GM18498 (cell line): ENCODE measurements around the gene DNAH14.
"Not testable (repeated sequence)": the region's sequence is repeated elsewhere in the genome, so short reads cannot be mapped to it uniquely, and the experiment has no call there.

Source experiments
- ATAC-seq: cut with Tn5 transposase; IDR thresholded peaks from one replicate; pipeline ENCODE4 v1.9.1; 2021; ENCODE audit warnings: mild to moderate bottlenecking, moderate library complexity; ENCODE audit not compliant: unreplicated experiment

Gene DNAH14

DNA sequence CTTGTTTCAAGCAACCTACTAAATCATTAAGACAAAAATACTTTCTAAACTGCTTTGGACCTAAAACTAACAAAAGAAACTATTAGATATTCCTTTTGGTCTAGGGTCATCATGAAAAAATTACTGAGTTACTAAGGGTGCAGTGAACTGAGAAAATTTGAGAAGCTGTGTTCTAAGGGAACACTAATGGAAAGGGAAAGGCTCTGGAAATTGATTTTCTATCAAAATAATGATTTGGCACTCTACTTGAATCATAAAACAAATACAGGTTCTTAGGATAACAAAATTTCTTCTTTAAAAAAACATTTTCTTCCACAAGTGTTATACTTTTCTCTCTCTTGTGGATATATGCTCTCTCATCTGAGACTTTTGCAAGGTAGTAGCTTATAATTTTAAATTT lies 213.5 kb downstream of the DNAH14 start:
- ATAC-seq, result no peak

DNA sequence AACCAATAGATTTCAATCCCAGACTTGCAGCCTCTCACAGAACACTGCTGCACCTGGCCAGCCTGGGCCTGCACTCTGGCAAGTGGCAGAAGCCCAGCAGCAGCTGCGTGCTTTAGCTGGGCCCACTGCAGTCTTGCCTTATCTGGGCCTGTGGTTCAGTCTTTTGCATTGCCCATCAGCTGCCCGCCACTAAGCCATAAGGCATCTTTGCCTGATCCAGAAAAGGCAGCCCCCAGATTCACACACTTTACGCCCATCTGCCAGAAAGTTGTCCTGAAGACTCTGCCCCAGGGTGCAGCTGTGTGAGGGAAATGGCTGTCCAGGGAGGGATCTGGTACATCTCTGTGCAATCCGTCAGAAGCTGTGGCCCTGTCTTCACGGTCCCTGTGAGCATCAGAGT lies 217.0 kb downstream of the DNAH14 start:
- ATAC-seq, result no peak

DNA sequence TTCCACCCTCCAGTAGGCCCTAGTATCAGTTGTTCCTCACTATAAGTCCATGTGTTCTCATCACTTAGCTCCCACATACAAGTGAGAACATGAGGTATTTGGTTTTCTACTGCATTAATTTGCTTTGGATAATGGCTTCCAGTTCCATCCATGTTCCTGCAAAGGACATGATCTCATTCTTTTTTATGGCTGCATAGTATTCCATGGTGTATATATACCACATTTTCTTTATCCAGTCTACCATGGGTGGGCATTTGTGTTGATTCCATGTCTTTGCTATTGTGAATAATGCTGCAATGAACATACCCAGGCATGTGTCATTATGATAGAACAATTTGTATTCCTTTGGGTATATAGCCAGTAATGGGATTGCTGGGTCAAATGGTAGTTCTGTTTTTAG lies 218.3 kb downstream of the DNAH14 start:
- not testable (repeated sequence) for ATAC-seq

DNA sequence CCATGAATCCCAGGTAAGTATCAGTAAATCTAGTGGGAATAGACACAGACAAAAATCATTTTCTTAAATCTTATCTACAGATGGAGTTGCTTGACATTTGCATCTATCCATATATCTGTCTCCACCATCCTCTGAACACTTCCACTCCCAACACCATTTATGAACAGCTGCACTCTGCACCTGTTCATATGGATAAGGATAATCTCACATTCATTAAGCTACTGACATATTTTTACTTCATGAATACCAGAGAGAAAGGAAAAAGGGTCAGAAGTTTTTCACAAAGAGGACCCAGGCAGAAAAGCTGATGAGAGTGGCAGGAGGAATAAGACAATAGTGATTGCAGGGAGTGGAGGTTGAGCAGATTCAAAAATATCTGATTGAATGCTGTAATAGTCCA lies 222.6 kb downstream of the DNAH14 start:
- ATAC-seq, result no peak

DNA sequence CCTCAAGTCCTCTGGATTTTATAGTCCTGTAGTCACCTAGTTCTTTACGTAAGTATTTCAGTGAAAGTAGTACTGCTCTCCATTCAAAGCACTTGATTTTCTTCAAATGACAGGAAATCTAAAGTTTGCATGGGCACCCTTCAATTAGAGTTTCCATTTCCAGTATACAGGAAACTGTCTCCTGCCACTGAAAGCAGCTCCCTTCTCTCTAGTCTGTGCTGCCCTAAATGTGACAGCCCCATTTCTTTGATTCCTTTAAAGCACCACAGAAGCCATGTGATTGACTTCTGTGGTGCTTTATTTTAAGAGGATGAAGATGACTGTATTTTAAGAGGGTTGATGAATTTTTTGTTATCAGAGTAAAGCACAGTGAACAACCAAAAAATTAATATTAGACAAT lies 226.1 kb downstream of the DNAH14 start:
- ATAC-seq, result no peak

DNA sequence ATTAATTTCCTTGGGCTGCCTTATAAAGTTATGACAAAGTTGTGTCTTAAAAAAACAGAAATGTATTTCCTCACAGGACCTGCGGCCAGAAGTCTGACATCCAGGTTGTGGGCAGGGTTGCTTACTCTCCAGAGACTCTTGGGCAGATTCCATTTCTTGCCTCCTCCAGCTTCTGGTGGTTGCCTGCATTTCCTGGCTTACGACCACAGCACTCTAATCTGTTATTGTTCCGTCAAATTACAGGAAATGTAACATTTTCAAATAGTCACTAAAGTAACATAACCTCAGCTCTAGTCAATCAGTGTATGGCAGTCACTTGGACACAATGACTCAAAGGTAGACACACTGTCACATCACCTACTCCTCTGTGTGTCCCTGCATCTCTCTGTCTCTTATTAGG lies 226.8 kb downstream of the DNAH14 start:
- no peak for ATAC-seq

DNA sequence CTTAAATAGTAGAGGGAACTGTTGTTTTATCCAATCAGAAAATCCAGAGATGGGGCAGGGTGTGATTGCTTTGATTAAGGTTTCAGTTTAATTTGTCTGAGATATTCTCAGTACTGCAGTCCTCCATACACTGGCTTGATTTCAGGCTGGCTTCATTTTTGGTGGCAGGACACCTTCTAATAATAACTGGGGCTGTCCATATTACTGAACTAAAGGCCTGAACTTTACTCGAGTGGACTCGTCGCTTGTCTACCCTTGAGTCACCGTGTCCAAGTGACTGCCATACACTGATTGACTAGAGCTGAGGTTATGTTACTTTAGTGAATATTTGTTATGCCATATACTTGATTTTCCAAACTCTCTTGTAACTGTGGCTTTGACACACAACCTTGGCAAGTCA lies 228.8 kb downstream of the DNAH14 start:
- no peak for ATAC-seq

DNA sequence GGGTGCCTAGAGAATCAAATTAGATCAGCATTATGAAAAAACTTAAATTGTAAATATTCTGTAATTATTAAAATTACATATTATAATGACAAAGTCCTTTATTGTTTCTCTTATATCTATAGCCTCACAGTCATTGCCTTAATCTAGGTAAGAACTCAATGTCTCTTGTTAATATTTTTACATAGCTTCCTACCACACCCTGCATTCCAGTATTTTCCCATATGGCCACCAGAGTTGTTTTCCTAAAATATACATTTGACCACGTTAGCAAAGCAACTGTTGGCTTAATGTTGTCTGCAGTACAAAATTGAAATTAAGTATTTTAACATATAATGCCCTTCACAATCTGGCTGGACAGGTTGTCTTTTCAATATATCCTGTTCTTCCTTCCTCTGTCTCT lies 230.3 kb downstream of the DNAH14 start:
- no peak for ATAC-seq

DNA sequence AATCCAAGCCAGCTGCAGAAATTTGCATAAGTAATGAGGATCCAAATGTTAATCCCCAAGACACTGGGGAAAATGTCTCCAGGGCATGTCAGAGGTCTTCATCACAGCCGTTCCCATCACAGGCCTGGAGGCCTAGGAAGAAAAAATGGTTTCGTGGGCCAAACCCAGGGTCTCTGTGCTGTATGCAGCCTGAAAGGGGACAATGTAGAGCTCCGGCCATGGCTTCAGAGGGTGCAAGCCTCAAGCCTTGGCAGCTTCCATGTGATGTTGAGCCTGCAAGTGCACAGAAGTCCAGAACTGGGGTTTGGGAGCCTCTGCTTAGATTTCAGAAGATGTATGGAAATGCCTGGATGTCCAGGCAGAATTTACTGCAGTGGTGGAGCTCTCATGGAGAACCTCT lies 247.9 kb downstream of the DNAH14 start:
- not testable (repeated sequence) for ATAC-seq

DNA sequence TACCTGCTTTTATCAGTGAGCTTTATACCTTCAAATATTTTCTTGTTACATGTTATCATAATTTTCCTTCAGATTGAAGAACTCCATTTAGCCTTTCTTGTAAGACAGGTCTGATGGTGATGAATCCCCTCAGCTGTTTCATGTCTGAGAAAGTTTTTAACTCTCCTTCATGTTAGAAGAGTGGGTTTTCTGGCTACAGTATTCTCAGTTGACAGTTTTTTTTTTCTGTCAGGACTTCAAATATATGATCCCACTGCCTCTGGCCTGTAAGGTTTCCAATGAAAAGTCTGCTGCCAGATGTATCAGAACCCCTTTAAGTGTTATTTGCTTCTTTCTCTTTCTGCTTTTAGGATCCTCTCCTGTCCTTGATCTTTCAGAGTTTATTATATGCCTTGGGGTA lies 250.2 kb downstream of the DNAH14 start:
- no peak for ATAC-seq

DNA sequence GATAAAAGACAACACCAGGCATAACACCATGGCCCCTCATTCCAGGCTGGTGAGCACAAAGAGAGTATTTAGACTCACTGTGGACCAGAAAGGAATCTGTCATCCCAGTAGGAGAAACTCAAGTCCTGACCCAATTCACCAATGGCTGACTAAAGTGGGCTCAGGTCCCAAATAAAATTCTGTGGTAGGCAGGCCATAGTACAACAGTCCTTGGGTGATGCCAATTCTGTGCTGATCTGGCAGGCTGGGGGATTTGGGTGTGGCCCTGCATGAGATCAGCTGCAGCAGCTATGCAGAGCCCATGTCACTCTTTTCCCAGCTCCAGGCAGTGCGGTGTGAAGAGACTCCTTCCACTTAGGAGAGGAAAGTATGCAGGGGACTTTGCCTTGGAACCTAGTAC lies 253.2 kb downstream of the DNAH14 start:
- ATAC-seq, result no peak

DNA sequence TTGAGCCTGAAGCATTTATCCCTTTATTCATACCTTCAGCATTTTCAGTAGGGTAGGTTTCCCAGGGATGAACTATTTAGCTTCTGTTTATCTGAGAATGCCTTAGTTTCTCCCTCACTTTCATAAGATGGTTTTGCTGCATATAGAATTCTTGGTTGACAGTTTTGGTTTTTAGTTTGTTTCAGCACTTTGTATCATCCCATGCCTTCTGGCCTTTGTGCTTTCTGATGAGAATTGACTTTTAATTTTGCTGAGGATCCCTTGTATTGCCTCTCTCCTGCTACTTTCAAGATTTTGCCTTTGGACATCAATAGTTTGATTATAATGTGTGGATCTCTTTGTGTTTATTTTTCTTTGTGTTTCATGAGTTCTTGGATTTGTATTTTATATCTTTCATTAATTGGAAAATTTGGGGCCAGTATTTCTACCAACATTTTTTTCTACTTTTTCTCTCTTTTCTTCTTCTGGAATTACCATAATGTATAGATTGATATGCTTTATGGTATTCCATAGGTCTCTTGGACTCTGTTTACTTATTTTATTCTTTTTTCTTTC lies 261.8 kb downstream of the DNAH14 start:
- no peak for ATAC-seq

DNA sequence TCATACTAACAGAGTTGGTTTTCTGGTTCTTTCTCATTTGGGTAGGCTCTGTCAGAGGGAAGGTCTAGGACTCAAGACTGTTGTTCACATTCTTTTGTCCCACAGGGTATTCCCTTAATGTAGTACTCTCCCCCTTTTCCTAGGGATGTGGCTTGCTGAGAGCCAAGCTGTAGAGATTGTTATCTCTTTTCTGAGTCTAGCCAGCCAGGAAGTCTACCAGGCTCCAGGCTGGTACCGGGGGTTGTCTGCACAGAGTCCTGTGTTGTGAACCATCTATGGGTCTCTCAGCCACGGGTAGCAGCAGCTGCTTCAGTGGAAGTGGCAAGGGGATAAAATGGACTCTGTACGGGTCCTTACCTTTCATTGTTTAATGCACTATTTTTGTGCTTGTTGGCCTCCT lies 272.0 kb downstream of the DNAH14 start:
- ATAC-seq, result no peak

DNA sequence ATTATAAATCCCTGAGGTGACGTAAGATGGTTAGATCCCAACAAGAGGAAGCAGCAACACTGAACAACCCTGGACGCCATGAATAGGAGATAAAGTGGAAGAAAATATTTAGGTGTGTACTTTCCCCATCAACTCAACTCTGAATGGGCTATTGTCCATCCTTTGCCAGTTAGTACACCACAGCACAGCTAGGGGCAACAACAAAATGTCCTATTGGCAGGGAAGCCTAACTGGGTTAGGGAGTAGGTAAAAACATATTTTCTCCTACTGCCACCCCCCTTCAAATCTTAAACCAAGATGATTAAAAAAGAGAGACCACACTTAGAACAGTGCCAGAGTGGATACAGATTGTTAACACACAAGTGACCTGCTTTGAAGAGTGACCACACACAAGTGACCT lies 278.3 kb downstream of the DNAH14 start:
- no peak for ATAC-seq

DNA sequence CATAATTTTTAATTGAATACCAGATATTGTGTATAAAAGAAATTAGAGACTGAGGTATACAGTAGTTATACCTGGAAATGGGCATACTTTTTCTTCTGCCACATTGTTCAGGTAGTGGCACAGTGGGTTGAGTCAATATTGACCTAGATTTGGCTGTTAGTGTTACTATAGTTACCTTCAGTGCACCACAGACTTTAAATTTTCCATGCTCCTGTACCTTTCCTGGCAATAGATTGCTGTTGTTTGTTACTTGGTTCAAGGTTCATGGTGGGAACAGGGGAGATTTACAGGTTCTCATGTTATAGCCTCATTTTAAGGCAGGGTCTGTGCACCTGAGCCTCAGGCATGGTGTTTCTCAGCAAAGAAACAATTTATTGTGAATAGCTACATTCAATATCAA lies 279.7 kb downstream of the DNAH14 start:
- ATAC-seq, result no peak

DNA sequence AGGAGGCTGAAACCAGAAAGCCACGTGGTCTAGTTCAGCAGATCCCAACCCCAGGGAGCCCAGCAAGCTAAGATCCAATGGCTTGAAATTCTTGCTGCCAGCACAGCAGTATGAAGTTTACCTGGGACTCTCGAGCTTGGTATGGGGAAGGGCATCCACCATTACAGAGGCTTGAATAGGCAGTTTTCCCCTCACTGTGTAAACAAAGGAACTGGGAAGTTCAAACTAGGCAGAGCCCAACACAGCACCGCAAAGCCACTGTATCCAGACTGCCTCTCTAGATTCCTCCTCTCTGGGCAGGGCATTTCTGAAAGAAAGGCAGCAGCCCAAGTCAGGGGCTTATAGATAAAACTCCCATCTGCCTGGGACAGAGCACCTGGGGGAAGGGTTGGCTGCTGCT lies 280.7 kb downstream of the DNAH14 start:
- not testable (repeated sequence) for ATAC-seq

DNA sequence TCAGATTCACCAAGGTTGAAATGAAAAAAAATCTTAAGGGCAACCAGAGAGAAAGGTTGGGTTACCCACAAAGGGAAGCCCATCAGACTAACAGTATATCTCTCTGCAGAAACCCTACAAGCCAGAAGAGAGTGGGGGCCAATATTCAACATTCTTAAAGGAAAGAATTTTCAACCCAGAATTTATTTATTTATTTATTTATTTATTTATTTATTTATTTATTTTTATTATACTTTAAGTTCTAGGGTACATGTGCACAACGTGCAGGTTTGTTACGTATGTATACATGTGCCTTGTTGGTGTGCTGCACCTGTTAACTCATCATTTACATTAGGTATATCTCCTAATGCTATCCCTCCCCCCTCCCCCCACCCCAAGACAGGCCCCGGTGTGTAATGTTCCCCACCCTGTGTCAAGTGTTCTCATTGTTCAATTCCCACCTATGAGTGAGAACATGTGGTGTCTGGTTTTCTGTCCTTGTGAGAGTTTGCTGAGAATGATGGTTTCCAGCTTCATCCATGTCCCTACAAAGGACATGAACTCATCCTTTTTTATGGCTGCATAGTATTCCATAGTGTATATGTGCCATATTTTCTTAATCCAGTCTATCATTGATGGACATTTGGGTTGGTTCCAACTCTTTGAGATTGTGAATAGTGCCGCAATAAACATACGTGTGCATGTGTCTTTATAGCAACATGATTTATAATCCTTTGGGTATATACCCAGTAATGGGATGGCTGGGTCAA lies 282.4 kb downstream of the DNAH14 start:
- not testable (repeated sequence) for ATAC-seq

DNA sequence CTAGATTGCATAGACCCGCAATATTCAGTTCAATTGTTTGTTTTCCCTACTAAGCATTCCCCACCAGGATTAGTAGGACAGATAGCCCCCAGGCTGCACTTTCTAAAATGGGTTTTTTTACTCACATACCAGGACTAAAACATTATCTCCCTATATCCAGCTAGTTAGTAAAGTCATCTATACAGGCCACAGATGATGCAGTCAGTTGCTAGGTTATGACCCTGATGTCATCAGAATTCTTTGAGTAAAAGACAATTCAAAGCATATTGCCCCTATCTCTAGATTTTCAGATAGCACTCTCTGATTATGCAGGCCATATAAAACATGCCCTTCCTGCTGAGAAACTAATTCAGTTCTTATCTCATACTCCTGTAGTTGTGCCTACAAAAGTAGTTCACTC lies 294.8 kb downstream of the DNAH14 start:
- ATAC-seq, result no peak

DNA sequence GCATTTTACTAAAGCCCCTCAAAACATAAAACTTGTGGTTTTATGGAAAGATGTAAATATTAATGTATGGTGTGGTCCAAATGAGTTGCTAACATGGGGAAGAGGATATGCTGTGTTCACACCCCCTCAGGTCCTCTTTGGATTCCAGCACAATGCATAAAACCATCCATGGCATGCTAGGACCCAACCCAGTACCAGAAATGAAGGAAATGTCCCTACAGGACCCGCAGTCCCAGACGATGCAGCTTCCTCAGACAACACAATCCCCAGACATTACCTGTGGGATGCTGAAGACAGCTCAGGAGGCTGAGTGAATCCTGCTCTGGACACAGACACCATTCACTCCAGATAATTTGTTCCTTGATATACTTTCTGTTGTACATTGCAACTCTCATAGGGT lies 296.2 kb downstream of the DNAH14 start:
- no peak for ATAC-seq

DNA sequence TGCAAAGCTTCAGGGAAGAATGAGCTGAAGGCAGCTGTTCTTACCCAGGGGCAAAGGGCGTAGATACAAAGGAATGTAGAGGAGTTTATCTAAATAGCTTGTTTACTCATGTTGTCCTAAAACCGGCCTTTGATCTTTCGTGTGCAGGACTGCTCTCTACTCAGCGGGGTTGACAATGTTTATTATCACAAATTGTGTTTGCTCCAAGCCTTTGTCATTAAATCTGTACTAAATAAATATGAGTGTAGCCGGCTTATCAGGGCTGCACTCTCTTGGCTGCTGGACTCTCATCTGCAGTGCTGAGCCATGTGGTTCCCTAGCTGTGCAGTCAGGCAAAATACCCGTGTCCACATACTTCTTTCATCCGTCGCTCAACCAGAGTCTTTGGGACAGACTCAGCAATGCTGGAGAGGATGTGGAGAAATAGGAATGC lies 299.4 kb downstream of the DNAH14 start:
- ATAC-seq, result no peak

DNA sequence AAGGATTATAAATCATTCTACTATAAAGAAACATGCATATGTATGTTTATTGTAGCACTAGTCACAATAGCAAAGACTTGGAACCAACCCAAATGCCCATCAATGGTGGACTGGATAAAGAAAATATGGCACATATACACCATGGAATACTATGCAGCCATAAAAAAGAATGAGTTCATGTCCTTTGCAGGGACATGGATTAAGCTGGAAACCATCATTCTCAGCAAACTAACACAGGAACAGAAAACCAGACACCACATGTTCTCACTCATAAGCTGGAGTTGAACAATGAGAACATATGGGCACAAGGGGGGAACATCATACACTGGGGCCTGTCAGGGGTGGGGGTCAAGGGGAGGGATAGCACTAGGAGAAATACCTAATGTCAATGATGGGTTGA lies 300.0 kb downstream of the DNAH14 start:
- ATAC-seq, result not testable (repeated sequence)

DNA sequence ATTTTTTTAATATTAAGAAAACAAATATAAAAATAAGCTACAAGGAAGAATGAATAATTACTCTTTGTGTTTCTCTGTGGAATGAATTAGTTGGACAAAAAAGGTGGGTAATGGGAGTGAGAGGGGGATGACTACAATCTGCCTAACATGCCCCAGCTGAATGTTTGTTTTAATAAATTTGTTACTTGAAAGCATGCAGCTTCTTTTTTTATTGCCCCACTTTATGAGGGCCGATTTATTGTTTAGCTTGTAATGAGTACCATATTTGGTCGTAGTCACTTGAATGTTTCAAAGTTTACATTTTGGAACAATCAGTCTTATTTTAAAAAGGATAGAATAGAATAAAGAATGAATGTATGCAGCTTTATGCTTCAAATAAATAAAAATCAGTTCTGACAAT lies 301.0 kb downstream of the DNAH14 start:
- no peak for ATAC-seq

DNA sequence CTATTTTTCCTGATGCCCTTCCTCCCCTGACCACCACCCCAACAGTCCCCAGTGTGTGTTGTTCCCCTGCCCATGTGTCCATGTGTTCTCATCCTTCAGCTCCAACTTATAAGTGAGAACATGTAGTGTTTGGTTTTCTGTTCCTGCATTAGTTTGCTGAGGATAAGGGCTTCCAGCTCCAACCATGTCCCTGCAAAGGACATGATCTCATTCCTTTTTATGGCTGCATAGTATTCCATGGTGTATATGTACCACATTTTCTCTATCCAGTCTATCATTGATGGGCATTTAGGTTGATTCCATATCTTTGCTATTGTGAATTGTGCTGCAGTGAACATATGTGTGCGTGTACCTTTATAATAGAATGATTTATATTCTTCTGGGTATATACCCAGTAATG lies 303.5 kb downstream of the DNAH14 start:
- ATAC-seq, result not testable (repeated sequence)
